ENCODE results near the gene BRPF3.

DNA sequence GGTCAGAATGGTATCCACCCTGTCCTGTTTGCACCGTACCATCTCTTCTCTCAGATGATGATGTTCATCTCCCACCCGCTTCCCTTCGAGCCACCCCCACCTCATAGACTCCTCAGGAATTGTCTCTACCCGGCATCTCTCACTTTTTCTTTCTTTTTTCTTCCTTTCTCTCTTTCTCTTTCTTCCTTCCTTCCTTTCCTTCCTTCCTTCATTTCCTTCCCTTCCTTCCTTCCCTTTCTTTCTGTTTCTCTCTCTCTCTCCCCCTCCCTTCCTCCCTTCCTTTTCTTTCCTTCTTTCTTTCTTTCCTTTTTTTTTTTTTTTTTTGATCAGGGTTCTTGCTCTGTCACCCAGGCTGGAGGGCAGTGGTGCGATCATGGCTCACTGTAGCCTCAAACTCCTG, 45.6 kb downstream of the BRPF3 start:
- TF ChIP-seq, protein P1, sequence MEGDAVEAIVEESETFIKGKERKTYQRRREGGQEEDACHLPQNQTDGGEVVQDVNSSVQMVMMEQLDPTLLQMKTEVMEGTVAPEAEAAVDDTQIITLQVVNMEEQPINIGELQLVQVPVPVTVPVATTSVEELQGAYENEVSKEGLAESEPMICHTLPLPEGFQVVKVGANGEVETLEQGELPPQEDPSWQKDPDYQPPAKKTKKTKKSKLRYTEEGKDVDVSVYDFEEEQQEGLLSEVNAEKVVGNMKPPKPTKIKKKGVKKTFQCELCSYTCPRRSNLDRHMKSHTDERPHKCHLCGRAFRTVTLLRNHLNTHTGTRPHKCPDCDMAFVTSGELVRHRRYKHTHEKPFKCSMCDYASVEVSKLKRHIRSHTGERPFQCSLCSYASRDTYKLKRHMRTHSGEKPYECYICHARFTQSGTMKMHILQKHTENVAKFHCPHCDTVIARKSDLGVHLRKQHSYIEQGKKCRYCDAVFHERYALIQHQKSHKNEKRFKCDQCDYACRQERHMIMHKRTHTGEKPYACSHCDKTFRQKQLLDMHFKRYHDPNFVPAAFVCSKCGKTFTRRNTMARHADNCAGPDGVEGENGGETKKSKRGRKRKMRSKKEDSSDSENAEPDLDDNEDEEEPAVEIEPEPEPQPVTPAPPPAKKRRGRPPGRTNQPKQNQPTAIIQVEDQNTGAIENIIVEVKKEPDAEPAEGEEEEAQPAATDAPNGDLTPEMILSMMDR (IDR thresholded peaks at IDR 0.05 in 8 of 11, conservative IDR thresholded peaks at IDR 0.05 in 3 of 11) = no peak
- TF ChIP-seq POLR2A (IDR thresholded peaks at IDR 0.05) (no peak), POLR2AphosphoS5 (IDR thresholded peaks at IDR 0.05) (no peak)
